Tibial nerve (tissue), 4 donors: ENCODE results near the gene CD300A.

Experiments used
- CTCF ChIP-seq, 5 experiments: fragments of 200-600 bp in 3 of 5; fragments of 450-650 bp in 2 of 5; sonication (generic) in 3 of 5; IDR thresholded peaks; one replicate each; pipeline ENCODE4 v1.5.1; 2016 to 2019; ENCODE audit warnings: antibody characterized with exemption in 5 of 5, mild to moderate bottlenecking in 3 of 5, moderate library complexity in 2 of 5
- EP300 ChIP-seq, 2 donors: sonication (generic); formaldehyde crosslinking; IDR thresholded peaks; one replicate each; pipeline ENCODE4 v1.6.1; 2017; ENCODE audit warnings: antibody characterized with exemption in 2 of 2, mild to moderate bottlenecking in 1 of 2
- POLR2A ChIP-seq, 2 donors: fragments of 450-650 bp; IDR thresholded peaks; one replicate each; pipeline ENCODE4 v1.6.1; 2017; ENCODE audit warnings: antibody characterized with exemption in 2 of 2, mild to moderate bottlenecking in 2 of 2, moderate library complexity in 2 of 2

- TF ChIP-seq CTCF (IDR thresholded peaks at IDR 0.05), result no peak
- TF ChIP-seq POLR2A (IDR thresholded peaks at IDR 0.05), result no peak
- no peak for TF ChIP-seq EP300 (IDR thresholded peaks at IDR 0.05)
Measured at GRCh38 chr17:74525465-74525725, 59.0 kb downstream of the CD300A start.
